GM19035 (cell line): ENCODE measurements around the gene TIGD3.

ENCODE experiments used
- ATAC-seq: cut with Tn5 transposase; IDR thresholded peaks from one replicate; pipeline ENCODE4 v1.9.1; 2021; ENCODE audit not compliant: unreplicated experiment

TIGD3 gene

DNA sequence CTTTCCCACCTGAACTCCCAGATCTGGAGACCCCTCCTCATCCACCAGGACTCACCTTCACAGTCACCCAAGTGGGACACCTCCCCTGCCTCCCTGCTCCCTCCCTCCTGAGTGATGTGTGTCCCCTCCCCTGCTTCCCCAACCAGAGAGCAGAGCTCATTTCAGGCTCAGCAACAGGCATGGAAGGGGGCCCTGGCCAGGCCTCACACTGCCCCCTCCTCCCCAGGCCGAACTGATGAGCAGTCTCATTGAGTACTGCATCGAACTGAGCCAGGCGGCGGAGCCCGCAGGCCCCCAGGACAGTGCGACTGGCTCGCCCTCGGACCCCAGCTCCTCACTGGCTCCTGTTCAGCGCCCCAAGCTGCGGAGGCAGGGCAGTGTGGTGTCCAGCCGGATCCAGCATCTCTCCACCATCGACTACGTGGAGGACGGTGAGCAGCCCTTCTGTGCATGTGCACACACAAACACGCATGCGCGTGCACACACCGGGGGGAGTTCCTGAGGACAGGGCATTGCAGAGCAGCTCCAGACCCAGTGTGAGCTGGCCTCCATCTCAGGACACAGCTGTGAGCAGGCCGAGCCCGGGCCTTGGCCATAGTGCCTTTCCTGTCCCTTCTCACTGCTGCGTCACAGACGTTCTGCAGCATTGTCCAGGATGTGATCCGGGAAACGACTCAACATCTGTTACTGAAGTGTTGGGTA lies 50.2 kb downstream of the TIGD3 start:
- no peak for ATAC-seq
